Cardiac muscle cell (in vitro differentiated cells and primary cell): ENCODE measurements around the gene CDS1. TPM values are rescaled to one million over a fixed set of nuclear protein-coding genes. Genes with fewer than 3 reads are reported as not detected.

Experiments used
- DNase-seq, 2 donors: peaks; one replicate each; pipeline versions ENCODE4 v3.0.0 to v3.0.0-alpha.2; 2010 to 2017; ENCODE audit warnings: low read depth in 1 of 2, low spot score in 1 of 2
- H3K27ac ChIP-seq: fragments of 200-600 bp; sonication (generic); 2 replicates; pipeline ENCODE4 v1.5.1; 2016
- H3K27me3 ChIP-seq: fragments of 200-600 bp; sonication (generic); 2 replicates; pipeline ENCODE4 v1.6.0; 2016; ENCODE audit warnings: control low read depth
- H3K36me3 ChIP-seq: fragments of 200-600 bp; sonication (generic); 2 replicates; pipeline ENCODE4 v1.5.1; 2016; ENCODE audit warnings: control low read depth
- H3K4me1 ChIP-seq: fragments of 200-600 bp; sonication (generic); 2 replicates; pipeline ENCODE4 v1.8.1; 2017; ENCODE audit warnings: low read depth, mild to moderate bottlenecking, mixed run types
- H3K4me3 ChIP-seq: fragments of 200-600 bp; sonication (generic); 2 replicates; pipeline ENCODE4 v1.5.1; 2016; ENCODE audit warnings: mild to moderate bottlenecking
- H3K9me3 ChIP-seq: fragments of 200-600 bp; sonication (generic); 2 replicates; pipeline ENCODE4 v1.5.1; 2017; ENCODE audit warnings: low read depth, mild to moderate bottlenecking, control low read depth
- polyA plus RNA-seq: library from polyadenylated mRNA; unstranded; fragments of >200 nt; fragmentation: Nextera tagmentation; extraction: Ambion mirVana; gene quantifications from 2 replicates; pipeline ENCODE4 v1.2.1, GENCODE V29; 2016
- total RNA-seq: library from RNA; depleted of rRNA; stranded (reverse); fragments of >200 nt; gene quantifications from 2 replicates; pipeline ENCODE4 v1.2.3, GENCODE V29; 2016
- TF ChIP-seq, protein P1 (sequence below): IDR thresholded peaks from 2 replicates; pipeline ENCODE4 v1.5.1; 2012; ENCODE audit warnings: low read depth, mild to moderate bottlenecking, low read length

Gene CDS1
- total and polyA plus RNA-seq, 2 experiments from 2014 or later: 1.9 to 2.2 TPM

DNA sequence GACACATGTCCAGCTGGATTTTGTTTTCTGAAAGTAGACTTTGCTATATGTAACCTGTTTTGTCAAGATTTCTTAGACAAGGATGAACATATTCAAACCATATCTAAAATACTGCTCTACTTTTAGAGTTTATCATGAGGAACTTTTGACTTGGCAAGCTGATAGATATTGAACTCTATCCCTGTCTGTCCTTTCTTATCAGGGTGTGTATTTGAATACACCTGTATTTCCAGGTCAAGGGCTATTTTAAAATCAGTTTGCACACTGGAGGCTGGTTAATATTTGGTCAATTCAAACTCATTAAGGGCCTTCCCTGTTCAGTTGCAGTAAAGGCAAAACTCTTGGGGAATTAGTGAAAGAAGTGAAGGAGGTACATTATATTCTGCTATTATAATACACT, 2.3 kb downstream of the CDS1 start:
- no peak for DNase-seq
- H3K36me3 ChIP-seq: no peaks in the 10 kb centered on the region
- no peak overlapping the region for H3K4me3 ChIP-seq
- no peak overlapping the region for H3K27ac ChIP-seq
- TF ChIP-seq, protein P1, sequence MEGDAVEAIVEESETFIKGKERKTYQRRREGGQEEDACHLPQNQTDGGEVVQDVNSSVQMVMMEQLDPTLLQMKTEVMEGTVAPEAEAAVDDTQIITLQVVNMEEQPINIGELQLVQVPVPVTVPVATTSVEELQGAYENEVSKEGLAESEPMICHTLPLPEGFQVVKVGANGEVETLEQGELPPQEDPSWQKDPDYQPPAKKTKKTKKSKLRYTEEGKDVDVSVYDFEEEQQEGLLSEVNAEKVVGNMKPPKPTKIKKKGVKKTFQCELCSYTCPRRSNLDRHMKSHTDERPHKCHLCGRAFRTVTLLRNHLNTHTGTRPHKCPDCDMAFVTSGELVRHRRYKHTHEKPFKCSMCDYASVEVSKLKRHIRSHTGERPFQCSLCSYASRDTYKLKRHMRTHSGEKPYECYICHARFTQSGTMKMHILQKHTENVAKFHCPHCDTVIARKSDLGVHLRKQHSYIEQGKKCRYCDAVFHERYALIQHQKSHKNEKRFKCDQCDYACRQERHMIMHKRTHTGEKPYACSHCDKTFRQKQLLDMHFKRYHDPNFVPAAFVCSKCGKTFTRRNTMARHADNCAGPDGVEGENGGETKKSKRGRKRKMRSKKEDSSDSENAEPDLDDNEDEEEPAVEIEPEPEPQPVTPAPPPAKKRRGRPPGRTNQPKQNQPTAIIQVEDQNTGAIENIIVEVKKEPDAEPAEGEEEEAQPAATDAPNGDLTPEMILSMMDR: no peak
- H3K9me3 ChIP-seq: no peaks in the 10 kb centered on the region
- H3K4me1 ChIP-seq: no peaks in the 10 kb centered on the region
- peaks cover 24% of the 10 kb centered on the region for H3K27me3 ChIP-seq

DNA sequence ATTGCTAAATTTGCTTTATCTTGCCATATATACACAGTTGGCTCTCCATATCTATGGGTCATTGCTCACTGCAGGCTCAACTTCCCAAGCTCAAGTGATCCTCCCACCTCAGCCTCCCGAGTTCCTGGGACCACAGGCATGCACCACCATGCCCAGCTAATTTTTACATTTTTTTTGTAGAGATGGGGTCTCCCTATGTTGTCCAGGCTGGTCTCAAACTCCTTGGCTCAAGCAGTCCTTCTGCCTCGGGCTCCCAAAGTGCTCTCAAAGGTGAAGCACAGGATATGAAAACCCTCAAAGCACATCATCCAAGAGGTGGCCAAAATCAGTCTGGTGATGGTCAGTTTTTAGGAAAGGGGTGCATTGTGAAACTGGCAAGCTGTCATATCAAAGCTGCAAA, 11.8 kb downstream of the CDS1 start:
- H3K27ac ChIP-seq: no peak overlapping the region
- no peak for DNase-seq
- H3K36me3 ChIP-seq: no peaks in the 10 kb centered on the region
- TF ChIP-seq, protein P1: no peak
- no peaks in the 10 kb centered on the region for H3K9me3 ChIP-seq
- no peaks in the 10 kb centered on the region for H3K4me1 ChIP-seq
- no peaks in the 10 kb centered on the region for H3K27me3 ChIP-seq
- H3K4me3 ChIP-seq: no peak overlapping the region

DNA sequence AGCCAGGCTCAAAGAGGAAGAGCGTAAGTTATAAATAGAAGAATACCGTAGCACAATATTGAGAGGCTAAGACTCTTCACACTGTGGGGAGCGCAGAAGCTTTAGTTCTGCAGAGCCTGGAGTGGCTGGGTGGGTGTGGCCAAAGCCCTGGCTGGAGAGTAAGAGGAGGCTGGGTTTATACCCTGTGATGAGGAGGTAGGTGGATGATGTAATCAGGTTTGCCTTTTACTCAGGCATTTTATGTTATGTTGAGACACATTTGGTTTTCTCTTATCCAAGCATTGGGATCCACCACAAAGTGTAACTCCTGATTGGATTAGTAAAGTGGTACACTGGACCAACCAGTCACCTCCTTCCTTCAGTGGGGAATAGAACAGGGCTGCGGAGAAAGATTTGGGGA, 13.9 kb downstream of the CDS1 start:
- Histone ChIP-seq H3K4me1 (no peaks in the 10 kb centered on the region), H3K9me3 (no peaks in the 10 kb centered on the region), H3K27ac (no peak overlapping the region), H3K27me3 (no peaks in the 10 kb centered on the region), H3K4me3 (no peak overlapping the region), H3K36me3 (no peaks in the 10 kb centered on the region)
- no peak for DNase-seq
- TF ChIP-seq, protein P1: no peak

DNA sequence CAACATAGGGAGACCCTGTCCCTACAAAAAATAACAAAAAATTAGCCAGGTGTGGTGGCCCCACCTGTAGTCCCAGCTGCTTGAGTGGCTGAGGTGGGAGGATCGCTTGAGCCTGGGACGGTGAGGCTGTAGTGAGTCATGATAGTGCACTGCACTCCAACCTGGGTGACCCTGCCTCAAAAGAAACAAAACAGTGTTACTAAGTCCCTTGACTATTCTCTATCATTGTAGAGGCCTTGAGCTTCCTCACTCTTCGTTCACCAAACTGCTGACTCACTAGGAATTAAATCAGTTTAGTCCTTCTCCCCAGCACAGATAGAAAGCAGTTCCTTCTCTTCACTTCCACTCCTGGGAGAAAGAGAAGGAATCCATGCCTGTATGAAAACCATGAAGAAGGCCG, 14.5 kb downstream of the CDS1 start:
- H3K27ac ChIP-seq: no peak overlapping the region

DNA sequence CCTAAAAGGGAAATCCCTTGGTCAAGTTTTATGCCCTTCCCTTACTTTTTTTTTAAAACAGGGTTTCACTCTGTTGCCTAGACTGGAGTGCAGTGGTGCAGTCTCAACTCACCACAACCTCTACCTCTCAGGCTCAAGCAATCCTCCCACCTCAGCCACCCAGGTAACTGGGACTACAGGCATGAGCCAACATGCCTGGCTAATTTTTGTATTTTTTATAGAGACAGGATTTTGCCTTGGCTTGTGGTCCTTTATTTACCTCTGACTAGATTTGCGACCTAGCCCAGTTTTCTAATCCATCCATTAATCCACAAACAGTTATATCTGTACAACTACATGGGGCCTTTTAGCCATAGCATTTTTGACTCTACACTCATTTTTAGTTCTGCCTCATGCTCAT, 23.7 kb downstream of the CDS1 start:
- no peaks in the 10 kb centered on the region for H3K27me3 ChIP-seq
- TF ChIP-seq, protein P1: no peak
- no peaks in the 10 kb centered on the region for H3K36me3 ChIP-seq
- DNase-seq: no peak
- H3K4me3 ChIP-seq: no peak overlapping the region
- H3K27ac ChIP-seq: no peak overlapping the region
- no peaks in the 10 kb centered on the region for H3K4me1 ChIP-seq
- H3K9me3 ChIP-seq: no peaks in the 10 kb centered on the region

More for the DNA sequence above, 14.5 kb downstream of the CDS1 start:
- Histone ChIP-seq H3K4me1 (no peaks in the 10 kb centered on the region), H3K36me3 (no peaks in the 10 kb centered on the region), H3K9me3 (no peaks in the 10 kb centered on the region), H3K4me3 (no peak overlapping the region), H3K27me3 (no peaks in the 10 kb centered on the region)
- DNase-seq: no peak
- TF ChIP-seq, protein P1: no peak

DNA sequence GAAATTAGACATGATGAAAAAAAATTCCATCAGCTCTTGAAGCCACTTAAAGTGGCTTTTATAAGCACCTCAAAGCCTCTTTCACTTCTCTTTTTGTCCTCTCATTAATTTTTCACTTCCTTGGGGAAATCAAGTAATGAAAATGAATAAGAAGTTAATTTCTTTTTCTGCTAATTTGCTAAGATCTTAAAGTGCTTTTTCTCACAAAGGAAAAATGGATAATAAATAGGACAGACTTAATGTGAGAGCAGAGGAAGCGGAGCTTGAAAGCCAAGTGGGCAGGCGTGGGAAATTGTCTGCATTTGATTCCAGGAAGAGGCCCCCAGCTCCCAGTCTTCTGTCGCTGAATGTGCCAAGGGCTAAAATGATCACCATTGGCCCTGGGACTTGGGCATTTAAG, 28.6 kb downstream of the CDS1 start:
- no peaks in the 10 kb centered on the region for H3K4me1 ChIP-seq

More for the DNA sequence above, 28.6 kb downstream of the CDS1 start:
- H3K27ac ChIP-seq: no peak overlapping the region
- no peaks in the 10 kb centered on the region for H3K36me3 ChIP-seq
- no peak for DNase-seq
- H3K27me3 ChIP-seq: no peaks in the 10 kb centered on the region
- no peak overlapping the region for H3K4me3 ChIP-seq
- TF ChIP-seq, protein P1: no peak
- no peaks in the 10 kb centered on the region for H3K9me3 ChIP-seq
